Measurements from ENCODE around the gene SPATA13. TPM values are rescaled to one million over a fixed set of nuclear protein-coding genes. Genes with fewer than 3 reads are reported as not detected.

SPATA13 gene
- total and polyA plus RNA-seq, 8 donors, result 3.6 to 156 (median 48.6) TPM

- intact Hi-C loops (cut with DNase I; ENCODE audit: low total_unique reads), result no loop called here
- no peak overlapping the region for H3K4me3 ChIP-seq
- H3K27ac ChIP-seq, result no peak overlapping the region
- 69 to 87% (median 76%) methylated on average over 11 of the region's 11 CpGs for WGBS, 5 donors
- no peaks in the 10 kb centered on the region for H3K9me3 ChIP-seq
- no peaks in the 10 kb centered on the region for H3K27me3 ChIP-seq
- H3K4me1 ChIP-seq, result peaks cover 12 to 38% (median 29%) of the 10 kb centered on the region in 4 donors
- H3K36me3 ChIP-seq, result peaks cover 20 to 35% (median 32%) of the 10 kb centered on the region in 4 donors
- DNase-seq, result no peak
- TF ChIP-seq POLR2A (IDR thresholded peaks at IDR 0.05), result no peak
- TF ChIP-seq EP300 (IDR thresholded peaks at IDR 0.05), result no peak
- no peak for TF ChIP-seq POLR2AphosphoS5 (IDR thresholded peaks at IDR 0.05)
- TF ChIP-seq, protein P1, sequence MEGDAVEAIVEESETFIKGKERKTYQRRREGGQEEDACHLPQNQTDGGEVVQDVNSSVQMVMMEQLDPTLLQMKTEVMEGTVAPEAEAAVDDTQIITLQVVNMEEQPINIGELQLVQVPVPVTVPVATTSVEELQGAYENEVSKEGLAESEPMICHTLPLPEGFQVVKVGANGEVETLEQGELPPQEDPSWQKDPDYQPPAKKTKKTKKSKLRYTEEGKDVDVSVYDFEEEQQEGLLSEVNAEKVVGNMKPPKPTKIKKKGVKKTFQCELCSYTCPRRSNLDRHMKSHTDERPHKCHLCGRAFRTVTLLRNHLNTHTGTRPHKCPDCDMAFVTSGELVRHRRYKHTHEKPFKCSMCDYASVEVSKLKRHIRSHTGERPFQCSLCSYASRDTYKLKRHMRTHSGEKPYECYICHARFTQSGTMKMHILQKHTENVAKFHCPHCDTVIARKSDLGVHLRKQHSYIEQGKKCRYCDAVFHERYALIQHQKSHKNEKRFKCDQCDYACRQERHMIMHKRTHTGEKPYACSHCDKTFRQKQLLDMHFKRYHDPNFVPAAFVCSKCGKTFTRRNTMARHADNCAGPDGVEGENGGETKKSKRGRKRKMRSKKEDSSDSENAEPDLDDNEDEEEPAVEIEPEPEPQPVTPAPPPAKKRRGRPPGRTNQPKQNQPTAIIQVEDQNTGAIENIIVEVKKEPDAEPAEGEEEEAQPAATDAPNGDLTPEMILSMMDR (IDR thresholded peaks at IDR 0.05), result no peak
These were observed 64.5 kb downstream of the SPATA13 start for GRCh38 chr13:24225062-24225461.

GRCh38 chr13:24225930-24226329, 65.4 kb downstream of the SPATA13 start:
- Histone ChIP-seq H3K4me3 (no peak overlapping the region), H3K9me3 (no peaks in the 10 kb centered on the region), H3K4me1 (peaks cover 5 to 38% (median 21%) of the 10 kb centered on the region in 4 donors), H3K27ac (no peak overlapping the region), H3K27me3 (no peaks in the 10 kb centered on the region), H3K36me3 (peaks cover 20 to 35% (median 32%) of the 10 kb centered on the region in 4 donors)
- 92 to 99% (median 94%) methylated on average over 7 of the region's 7 CpGs for WGBS, 5 donors
- TF ChIP-seq, protein P1 (IDR thresholded peaks at IDR 0.05), result no peak
- no peak for TF ChIP-seq POLR2AphosphoS5 (IDR thresholded peaks at IDR 0.05)
- no peak for TF ChIP-seq POLR2A (IDR thresholded peaks at IDR 0.05)
- TF ChIP-seq EP300 (IDR thresholded peaks at IDR 0.05), result no peak
- no peak for DNase-seq
- intact Hi-C loops (cut with DNase I; ENCODE audit: low total_unique reads), result no loop called here

DNA sequence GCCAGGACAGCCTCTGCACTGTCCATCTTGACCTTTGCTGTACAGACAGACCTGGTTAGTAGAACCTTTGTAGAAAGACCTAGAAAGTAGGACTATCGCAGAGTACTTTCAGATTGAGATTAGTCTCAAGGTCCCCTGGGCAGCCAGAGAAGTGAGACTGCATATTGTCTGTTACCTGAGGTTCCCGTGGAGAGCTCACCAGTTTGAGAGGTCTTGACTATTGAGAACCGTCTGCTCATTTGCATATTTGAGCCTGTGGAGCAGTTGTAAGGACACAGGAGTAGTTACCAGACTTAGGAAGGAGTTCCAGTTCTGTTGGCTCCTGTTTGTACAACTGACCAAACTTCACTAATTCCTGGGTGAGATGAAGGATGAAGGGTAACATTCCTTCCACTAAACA, 66.2 kb downstream of the SPATA13 start:
- peaks cover 20 to 35% (median 32%) of the 10 kb centered on the region in 4 donors for H3K36me3 ChIP-seq
- no peaks in the 10 kb centered on the region for H3K9me3 ChIP-seq
- intact Hi-C loops (cut with DNase I; ENCODE audit: low total_unique reads), result no loop called here
- H3K4me1 ChIP-seq, result peaks cover 0 to 30% (median 20%) of the 10 kb centered on the region in 4 donors
- no peak for DNase-seq
- H3K27ac ChIP-seq, result no peak overlapping the region
- 36 to 71% (median 49%) methylated on average over 3 of the region's 3 CpGs for WGBS, 5 donors
- H3K4me3 ChIP-seq, result no peak overlapping the region
- no peaks in the 10 kb centered on the region for H3K27me3 ChIP-seq
- TF ChIP-seq POLR2A (IDR thresholded peaks at IDR 0.05) (no peak), POLR2AphosphoS5 (IDR thresholded peaks at IDR 0.05) (no peak), EP300 (IDR thresholded peaks at IDR 0.05) (no peak)
- TF ChIP-seq, protein P1 (IDR thresholded peaks at IDR 0.05), result no peak

GRCh38 chr13:24228852-24229458, 68.4 kb downstream of the SPATA13 start:
- no peak overlapping the region for H3K27ac ChIP-seq
- WGBS, 5 donors, result 43 to 49% (median 47%) methylated on average over 4 of the region's 4 CpGs
- DNase-seq, result peak in 1 of 2 donors; percentile 87
- intact Hi-C loops (cut with DNase I; ENCODE audit: low total_unique reads), result no loop called here
- no peak overlapping the region for H3K4me3 ChIP-seq
- H3K9me3 ChIP-seq, result no peaks in the 10 kb centered on the region
- H3K4me1 ChIP-seq, result peaks cover 0 to 46% (median 30%) of the 10 kb centered on the region in 4 donors
- TF ChIP-seq POLR2AphosphoS5 (IDR thresholded peaks at IDR 0.05), result no peak
- TF ChIP-seq, protein P1 (IDR thresholded peaks at IDR 0.05), result peak in 5 of 7 experiments; percentile 57 to 77 (median 67)
- peaks cover 11 to 21% (median 18%) of the 10 kb centered on the region in 4 donors for H3K36me3 ChIP-seq
- no peaks in the 10 kb centered on the region for H3K27me3 ChIP-seq

Measured in stomach (tissue), 9 donors.